Stimulated activated memory B cell treated with anti-CD40 and anti-IgM and Interleukin-4, amounts not matched to agents 10 μg/mL and 1 μg/mL and 100 μg/mL, for 72 hours (primary cell): Measurements from ENCODE around the gene TBPL1.
"Not testable (repeated sequence)": the region's sequence is repeated elsewhere in the genome, so short reads cannot be mapped to it uniquely, and the experiment has no call there.

ENCODE experiments used
- ATAC-seq: fragments of 150-1000 bp; cut with Tn5 transposase; 2 replicates; pipeline ENCODE4 v1.10.0; 2021
- H3K27ac Mint-ChIP-seq: one replicate; pipeline ENCODE4 v1.8.0; 2022; ENCODE audit warnings: mild to moderate bottlenecking, mixed read lengths
- H3K27me3 Mint-ChIP-seq: one replicate; pipeline ENCODE4 v1.8.0; 2022; ENCODE audit warnings: mixed read lengths
- H3K36me3 Mint-ChIP-seq: one replicate; pipeline ENCODE4 v1.8.0; 2022; ENCODE audit warnings: mixed read lengths
- H3K4me1 Mint-ChIP-seq: one replicate; pipeline ENCODE4 v1.8.0; 2022; ENCODE audit warnings: mixed read lengths
- H3K4me3 Mint-ChIP-seq: one replicate; pipeline ENCODE4 v1.8.0; 2022; ENCODE audit warnings: mild to moderate bottlenecking, moderate library complexity, mixed read lengths
- H3K9me3 Mint-ChIP-seq: one replicate; pipeline ENCODE4 v1.8.0; 2022; ENCODE audit warnings: mixed read lengths

TBPL1 gene

DNA sequence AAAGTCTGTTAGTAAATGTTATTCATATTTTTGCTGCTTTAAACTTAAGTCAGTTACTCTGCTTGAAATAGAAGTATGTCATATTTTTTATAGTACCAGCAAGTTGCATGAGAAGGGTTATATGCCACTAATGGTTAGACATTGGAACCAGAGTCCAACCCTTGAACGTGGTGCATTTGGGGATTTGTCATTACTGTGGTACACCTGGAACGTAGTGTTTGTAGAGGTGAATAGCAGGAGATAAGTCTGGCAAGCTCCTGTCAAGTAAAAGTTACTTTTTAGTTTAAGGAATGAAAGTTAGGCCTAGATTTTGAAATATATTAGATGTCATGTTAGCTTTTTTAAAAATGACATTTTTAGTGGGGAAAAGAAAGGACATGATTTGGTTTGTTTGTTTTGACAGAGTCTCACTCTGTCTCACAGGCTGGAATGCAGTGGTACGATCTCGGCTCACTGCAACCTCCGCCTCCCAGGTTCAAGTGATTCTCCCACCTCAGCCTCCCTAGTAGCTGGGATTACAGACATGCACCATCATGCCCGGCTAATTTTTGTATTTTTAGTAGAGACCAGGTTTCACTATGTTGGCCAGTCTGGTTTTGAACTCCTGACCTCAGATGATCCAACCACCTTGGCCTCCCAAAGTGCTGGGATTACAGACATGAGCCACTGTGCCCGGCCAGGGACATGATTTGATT, 26.4 kb downstream of the TBPL1 start:
- not testable (repeated sequence) for H3K4me3 Mint-ChIP-seq, H3K27me3 Mint-ChIP-seq, ATAC-seq, H3K27ac Mint-ChIP-seq, H3K9me3 Mint-ChIP-seq
- H3K36me3 Mint-ChIP-seq, result peaks cover 31% of the 10 kb centered on the region
- peaks cover 18% of the 10 kb centered on the region for H3K4me1 Mint-ChIP-seq

GRCh38 chr6:133980168-133980567, 27.1 kb downstream of the TBPL1 start:
- H3K9me3 Mint-ChIP-seq, result no peaks in the 10 kb centered on the region
- H3K36me3 Mint-ChIP-seq, result peaks cover 31% of the 10 kb centered on the region
- H3K27ac Mint-ChIP-seq, result no peak overlapping the region
- H3K4me3 Mint-ChIP-seq, result no peak overlapping the region
- H3K4me1 Mint-ChIP-seq, result peaks cover 18% of the 10 kb centered on the region
- ATAC-seq, result no peak
- no peaks in the 10 kb centered on the region for H3K27me3 Mint-ChIP-seq

DNA sequence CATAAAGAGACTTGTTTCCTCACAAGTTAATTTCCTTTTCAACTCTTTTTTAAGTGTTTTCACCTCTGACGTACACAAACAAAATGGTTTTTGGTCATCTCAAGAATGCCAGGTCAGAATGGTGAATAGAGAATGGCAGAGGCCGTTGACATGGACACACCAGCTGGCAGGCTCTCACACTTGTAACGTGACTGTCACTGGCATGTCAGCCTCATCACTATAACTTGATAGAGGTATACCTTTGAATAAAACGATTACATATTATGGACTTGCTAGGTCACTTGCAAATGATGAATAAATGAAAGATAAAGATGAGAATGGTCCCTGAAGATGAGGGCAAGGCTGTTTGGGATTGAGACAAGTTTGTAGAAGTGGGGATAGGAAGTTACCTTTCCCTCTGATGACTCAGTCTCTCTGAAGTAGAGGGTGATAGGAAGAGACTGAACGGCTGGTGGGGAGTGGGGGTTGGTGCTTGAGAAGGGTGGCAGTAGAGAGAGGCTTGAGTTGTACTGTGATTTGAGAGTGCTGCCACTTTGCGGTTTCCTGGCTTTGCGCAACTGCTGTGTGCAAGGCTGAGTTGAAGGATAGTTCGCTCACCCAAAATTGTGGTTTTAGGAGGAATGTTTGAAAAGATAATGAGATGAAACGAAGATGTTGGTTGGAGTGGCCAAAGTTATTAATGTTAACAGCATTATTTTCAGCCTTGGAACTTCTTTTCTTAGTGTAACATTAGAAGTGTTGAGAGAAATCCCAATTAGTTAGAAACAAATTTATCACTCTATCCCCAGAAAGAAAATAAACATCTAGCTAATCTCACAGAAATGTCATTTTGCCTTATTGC, 30.3 kb downstream of the TBPL1 start:
- Mint-ChIP-seq H3K27ac (no peak overlapping the region), H3K36me3 (peaks cover 45% of the 10 kb centered on the region), H3K4me3 (no peak overlapping the region), H3K4me1 (peaks cover 9% of the 10 kb centered on the region), H3K9me3 (no peaks in the 10 kb centered on the region), H3K27me3 (no peaks in the 10 kb centered on the region)
- ATAC-seq, result no peak

DNA sequence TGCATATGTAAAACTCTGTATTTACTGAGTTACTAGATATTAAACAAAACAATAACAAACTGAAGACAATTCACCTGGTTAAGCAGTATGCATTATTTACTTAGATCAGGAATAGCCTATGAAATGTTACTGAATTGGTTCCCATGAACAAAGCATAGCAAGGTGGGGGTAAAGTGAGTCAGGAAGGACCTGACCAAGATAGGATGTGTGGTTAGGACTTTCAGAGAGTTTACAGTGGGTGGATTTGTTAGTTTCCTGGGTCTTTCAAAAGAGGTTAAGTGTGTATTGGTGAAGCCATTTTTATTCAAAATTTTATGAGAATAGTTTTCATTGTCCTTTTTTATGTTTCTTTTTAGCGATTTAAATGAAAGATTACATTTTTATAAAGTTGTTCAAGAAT, 32.9 kb downstream of the TBPL1 start:
- Mint-ChIP-seq H3K4me1 (no peaks in the 10 kb centered on the region), H3K9me3 (no peaks in the 10 kb centered on the region), H3K27me3 (no peaks in the 10 kb centered on the region), H3K4me3 (no peak overlapping the region), H3K36me3 (peaks cover 45% of the 10 kb centered on the region), H3K27ac (no peak overlapping the region)
- no peak for ATAC-seq

DNA sequence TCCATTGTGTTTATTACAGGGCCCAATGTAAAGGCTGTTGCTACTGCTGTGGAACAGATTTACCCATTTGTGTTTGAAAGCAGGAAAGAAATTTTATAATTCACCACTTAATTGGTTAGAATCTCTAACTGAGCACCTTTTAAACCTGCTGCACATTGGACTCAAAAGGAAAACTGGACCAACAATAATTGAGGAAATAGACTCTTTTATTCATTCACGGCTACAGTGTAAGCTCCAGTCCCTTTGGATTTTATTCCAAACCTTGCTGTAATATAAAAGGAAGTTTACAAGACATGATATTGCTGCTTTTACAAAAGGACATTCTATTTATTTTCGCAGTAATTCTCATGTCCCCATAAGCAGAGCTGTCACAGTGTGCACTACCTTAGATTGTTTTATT, 33.9 kb downstream of the TBPL1 start:
- peaks cover 41% of the 10 kb centered on the region for H3K36me3 Mint-ChIP-seq
- ATAC-seq, result no peak

DNA sequence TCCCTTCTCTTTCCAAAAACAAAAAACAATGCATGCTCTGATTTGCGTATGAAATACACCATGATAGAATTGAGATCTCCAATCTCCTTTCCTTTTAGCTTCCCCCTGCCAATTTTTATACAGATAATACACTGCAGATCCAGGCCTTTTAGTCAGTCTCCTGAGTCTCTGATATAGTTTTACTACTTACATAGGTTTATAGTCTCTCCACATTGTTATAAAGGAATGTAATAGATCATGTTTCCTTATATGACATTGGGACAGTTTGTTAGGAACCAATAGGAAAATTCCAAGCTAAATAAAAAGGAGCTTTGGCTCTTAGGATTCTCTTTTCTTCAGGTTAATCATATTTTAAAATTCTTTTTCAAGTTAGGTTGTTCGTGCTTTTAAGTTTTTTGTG, 36.5 kb downstream of the TBPL1 start:
- ATAC-seq, result no peak
- H3K4me3 Mint-ChIP-seq, result no peak overlapping the region
- no peaks in the 10 kb centered on the region for H3K4me1 Mint-ChIP-seq
- H3K36me3 Mint-ChIP-seq, result peaks cover 26% of the 10 kb centered on the region
- H3K9me3 Mint-ChIP-seq, result no peaks in the 10 kb centered on the region
- H3K27me3 Mint-ChIP-seq, result no peaks in the 10 kb centered on the region
- H3K27ac Mint-ChIP-seq, result no peak overlapping the region

More for the DNA sequence above, 33.9 kb downstream of the TBPL1 start:
- Mint-ChIP-seq H3K27ac (no peak overlapping the region), H3K4me1 (no peaks in the 10 kb centered on the region), H3K4me3 (no peak overlapping the region), H3K27me3 (no peaks in the 10 kb centered on the region), H3K9me3 (no peaks in the 10 kb centered on the region)

DNA sequence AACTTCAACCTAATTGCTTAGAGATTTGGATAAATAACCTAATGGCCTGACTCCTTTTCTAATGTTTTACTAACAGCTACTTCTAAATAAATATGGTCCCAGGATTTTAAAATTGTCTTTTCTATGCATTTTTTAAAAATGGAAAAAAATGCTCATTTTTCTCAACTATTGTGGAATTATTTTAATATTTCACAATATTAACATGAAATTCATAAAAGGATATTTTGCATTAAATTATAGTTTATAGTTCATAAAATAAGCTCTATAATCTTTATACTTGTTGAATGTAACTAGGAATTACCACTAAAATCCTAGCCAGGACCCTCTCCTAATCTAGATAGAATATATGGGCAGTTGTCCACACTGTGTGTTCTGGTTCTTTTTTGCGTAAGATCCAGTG, 37.3 kb downstream of the TBPL1 start:
- H3K27me3 Mint-ChIP-seq, result no peaks in the 10 kb centered on the region
- H3K9me3 Mint-ChIP-seq, result no peaks in the 10 kb centered on the region
- no peak overlapping the region for H3K27ac Mint-ChIP-seq
- no peaks in the 10 kb centered on the region for H3K4me1 Mint-ChIP-seq
- peaks cover 21% of the 10 kb centered on the region for H3K36me3 Mint-ChIP-seq
- no peak overlapping the region for H3K4me3 Mint-ChIP-seq
- ATAC-seq, result no peak

DNA sequence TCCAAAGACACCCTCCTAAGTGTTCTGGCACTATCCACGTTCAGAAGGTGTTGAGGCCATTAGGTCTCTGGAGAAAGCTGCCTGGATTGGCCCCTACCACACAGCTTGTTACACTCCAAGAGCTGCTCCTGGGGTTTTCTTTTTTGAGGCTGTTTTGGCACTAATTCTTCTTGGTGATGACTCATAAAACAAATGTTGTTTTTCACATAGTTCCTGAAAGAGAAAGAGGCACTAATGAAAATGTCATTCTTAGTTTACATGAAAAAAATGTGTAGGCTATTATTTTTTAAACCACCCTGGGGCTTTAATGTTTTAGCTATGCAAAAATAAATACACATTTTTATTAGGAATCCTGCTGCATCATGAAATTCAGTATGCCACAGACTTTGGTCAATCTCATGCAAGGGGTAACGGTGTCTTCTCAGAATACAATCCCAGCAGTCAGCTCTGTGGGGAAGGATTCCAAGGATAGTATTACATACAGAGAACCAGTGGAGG, 38.1 kb downstream of the TBPL1 start:
- no peak for ATAC-seq
- Mint-ChIP-seq H3K4me3 (no peak overlapping the region), H3K27me3 (no peaks in the 10 kb centered on the region), H3K9me3 (no peaks in the 10 kb centered on the region), H3K4me1 (no peaks in the 10 kb centered on the region), H3K36me3 (peaks cover 13% of the 10 kb centered on the region), H3K27ac (no peak overlapping the region)

DNA sequence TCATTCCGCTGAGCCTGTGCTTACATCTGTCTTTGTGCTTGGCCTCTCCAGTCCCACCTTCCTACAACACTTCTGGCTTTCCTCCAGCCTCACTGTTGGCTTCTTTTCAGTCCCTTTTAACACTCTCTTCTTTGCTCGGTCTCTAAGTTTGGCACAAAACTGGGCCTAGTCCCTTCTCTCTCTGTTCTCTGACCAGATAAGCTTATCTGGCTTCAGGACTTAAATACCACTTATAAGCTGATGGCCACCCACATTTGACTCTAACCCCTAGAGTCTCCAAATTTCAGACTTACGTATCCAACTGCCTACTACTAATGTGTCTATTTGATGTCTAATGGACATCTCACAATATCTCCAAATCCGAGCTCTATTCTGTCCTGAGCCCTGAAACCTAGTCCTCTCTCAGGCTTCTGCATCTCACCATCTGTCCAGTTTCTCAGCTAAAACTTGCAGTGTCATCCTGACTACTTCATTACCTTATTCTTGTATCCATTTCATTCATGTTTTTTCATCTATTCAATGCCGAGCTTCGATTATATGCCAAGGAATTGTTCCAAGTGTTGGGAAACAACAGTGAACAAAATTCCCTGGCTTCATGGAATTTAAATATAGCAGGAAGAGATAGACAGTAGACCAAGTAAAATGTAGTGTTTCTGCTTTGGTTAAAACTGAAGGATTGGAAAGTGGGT, 40.1 kb downstream of the TBPL1 start:
- no peaks in the 10 kb centered on the region for H3K4me1 Mint-ChIP-seq
- no peaks in the 10 kb centered on the region for H3K27me3 Mint-ChIP-seq
- H3K27ac Mint-ChIP-seq, result no peak overlapping the region
- no peak for ATAC-seq
- H3K9me3 Mint-ChIP-seq, result no peaks in the 10 kb centered on the region
- no peaks in the 10 kb centered on the region for H3K36me3 Mint-ChIP-seq
- no peak overlapping the region for H3K4me3 Mint-ChIP-seq

- no peaks in the 10 kb centered on the region for H3K27me3 Mint-ChIP-seq
- H3K27ac Mint-ChIP-seq, result no peak overlapping the region
- H3K4me3 Mint-ChIP-seq, result no peak overlapping the region
- no peaks in the 10 kb centered on the region for H3K4me1 Mint-ChIP-seq
- ATAC-seq, result no peak
- H3K9me3 Mint-ChIP-seq, result no peaks in the 10 kb centered on the region
- H3K36me3 Mint-ChIP-seq, result no peaks in the 10 kb centered on the region
Measured at GRCh38 chr6:133995296-133995695, 42.3 kb downstream of the TBPL1 start.

DNA sequence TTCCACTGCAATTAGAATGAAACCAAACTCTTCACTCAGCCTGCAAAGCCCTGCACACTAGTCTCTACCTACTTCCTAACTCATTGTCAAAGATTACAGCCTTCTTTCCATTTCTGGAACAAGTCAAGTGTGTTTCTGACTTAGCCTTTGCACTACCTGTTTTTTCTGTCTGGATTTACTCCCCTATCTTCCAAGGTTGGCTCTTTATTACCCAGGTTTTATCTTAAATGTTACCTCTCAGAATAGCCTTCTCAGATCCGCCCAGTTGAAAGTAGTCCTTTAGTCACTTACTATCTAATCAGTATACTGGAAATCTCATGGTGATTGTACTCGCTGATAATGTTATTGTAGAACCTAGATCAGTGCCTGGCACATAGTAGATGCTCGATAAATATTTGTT, 42.7 kb downstream of the TBPL1 start:
- no peak overlapping the region for H3K27ac Mint-ChIP-seq
- H3K4me3 Mint-ChIP-seq, result no peak overlapping the region
- H3K27me3 Mint-ChIP-seq, result no peaks in the 10 kb centered on the region
- no peaks in the 10 kb centered on the region for H3K9me3 Mint-ChIP-seq
- H3K4me1 Mint-ChIP-seq, result no peaks in the 10 kb centered on the region
- no peak for ATAC-seq
- H3K36me3 Mint-ChIP-seq, result no peaks in the 10 kb centered on the region

GRCh38 chr6:133997267-133997666, 44.2 kb downstream of the TBPL1 start:
- no peaks in the 10 kb centered on the region for H3K9me3 Mint-ChIP-seq

GRCh38 chr6:133999305-133999704, 46.3 kb downstream of the TBPL1 start:
- H3K27me3 Mint-ChIP-seq, result peaks cover 20% of the 10 kb centered on the region
- no peak overlapping the region for H3K27ac Mint-ChIP-seq
- no peaks in the 10 kb centered on the region for H3K9me3 Mint-ChIP-seq
- H3K4me3 Mint-ChIP-seq, result no peak overlapping the region
- no peak for ATAC-seq
- H3K4me1 Mint-ChIP-seq, result no peaks in the 10 kb centered on the region
- no peaks in the 10 kb centered on the region for H3K36me3 Mint-ChIP-seq

More at GRCh38 chr6:133997267-133997666, 44.2 kb downstream of the TBPL1 start:
- no peak overlapping the region for H3K4me3 Mint-ChIP-seq
- no peaks in the 10 kb centered on the region for H3K27me3 Mint-ChIP-seq
- H3K4me1 Mint-ChIP-seq, result no peaks in the 10 kb centered on the region
- H3K36me3 Mint-ChIP-seq, result no peaks in the 10 kb centered on the region
- H3K27ac Mint-ChIP-seq, result no peak overlapping the region
- no peak for ATAC-seq

GRCh38 chr6:134000443-134000842, 47.4 kb downstream of the TBPL1 start:
- no peak overlapping the region for H3K27ac Mint-ChIP-seq
- H3K36me3 Mint-ChIP-seq, result no peaks in the 10 kb centered on the region
- no peak overlapping the region for H3K4me3 Mint-ChIP-seq
- H3K27me3 Mint-ChIP-seq, result peaks cover 22% of the 10 kb centered on the region
- H3K9me3 Mint-ChIP-seq, result no peaks in the 10 kb centered on the region
- no peaks in the 10 kb centered on the region for H3K4me1 Mint-ChIP-seq
- ATAC-seq, result no peak

- Mint-ChIP-seq H3K4me3 (no peak overlapping the region), H3K4me1 (no peaks in the 10 kb centered on the region), H3K9me3 (no peaks in the 10 kb centered on the region), H3K36me3 (no peaks in the 10 kb centered on the region), H3K27me3 (peaks cover 39% of the 10 kb centered on the region), H3K27ac (no peak overlapping the region)
- ATAC-seq, result no peak
Measured at GRCh38 chr6:134002821-134003220, 49.8 kb downstream of the TBPL1 start.
